ENCODE results near the gene PRUNE2.

The PRUNE2 gene

DNA sequence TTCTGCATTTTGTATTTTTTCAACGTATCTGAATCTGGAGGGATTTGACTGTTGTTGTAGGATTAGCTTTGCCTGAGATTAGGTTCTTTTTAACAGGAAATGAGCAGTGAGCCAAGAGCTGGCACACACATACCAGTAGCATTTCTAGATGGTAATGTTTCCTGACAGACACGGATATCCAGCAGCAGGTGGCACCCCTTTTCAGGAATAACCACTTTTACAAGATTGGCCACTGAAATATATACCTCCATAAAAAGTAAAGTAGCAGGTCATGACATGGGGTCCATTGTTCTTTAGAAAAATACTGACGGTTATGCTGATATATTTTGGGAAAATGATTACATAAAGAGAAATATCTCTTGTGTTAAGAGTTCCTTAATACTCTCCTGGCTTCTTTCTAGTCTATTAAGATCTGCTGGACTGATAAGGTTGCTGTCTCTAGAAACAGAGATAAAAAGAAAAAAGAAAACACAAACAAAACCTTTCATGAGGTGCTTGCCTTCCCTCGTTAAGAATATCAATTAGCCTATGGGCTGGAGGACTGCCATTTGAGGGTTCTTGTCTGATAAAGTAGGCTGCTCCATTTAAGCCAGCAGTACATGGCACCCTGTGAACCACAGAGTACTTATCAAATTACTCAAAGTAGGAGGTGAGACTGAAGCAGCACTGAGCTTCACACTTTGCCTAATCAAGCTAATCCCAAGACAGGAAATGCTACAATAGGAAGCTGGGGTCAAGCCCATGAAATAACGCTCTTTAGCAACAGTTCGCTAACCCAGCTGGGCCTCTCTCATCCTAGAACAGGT lies 243.2 kb downstream of the PRUNE2 start:
- no peak for DNase-seq (ENCODE audit: low read depth in 2 of 2)

DNA sequence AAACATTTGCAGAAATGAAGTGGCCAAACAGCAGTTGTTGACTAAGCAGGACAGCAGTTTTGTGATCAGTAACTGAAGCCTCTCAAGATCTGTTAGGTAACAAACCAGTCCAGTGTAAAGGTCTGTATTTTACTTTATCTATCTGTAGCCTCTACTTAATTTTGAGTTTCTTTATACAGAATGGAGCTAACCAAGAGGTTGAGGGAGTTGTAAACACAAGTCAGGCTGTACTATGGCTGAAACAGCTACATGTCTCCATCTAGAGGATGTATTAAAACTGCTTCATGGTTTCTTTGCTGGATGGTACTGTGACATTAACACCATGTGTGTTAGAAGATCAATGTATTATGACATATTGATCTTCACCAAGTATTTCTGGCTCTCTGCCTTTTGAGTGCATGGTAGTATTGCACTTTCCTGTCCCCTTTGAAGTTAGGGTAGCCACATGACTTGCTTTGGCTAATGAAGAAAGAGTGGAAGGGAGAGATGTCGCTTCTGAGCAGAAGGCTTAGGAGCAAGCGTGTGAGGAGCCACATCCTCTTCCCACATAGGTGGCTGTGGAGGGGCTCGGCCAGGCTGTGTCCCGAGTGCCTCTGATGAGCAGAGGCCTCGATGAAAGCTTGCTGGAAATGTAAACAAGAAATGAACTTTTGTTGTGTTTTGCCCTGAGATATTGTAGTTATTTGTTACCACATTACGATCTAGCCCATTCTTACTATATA lies 247.2 kb downstream of the PRUNE2 start:
- peak; percentile 42 for DNase-seq (ENCODE audit: low read depth in 2 of 2)

DNA sequence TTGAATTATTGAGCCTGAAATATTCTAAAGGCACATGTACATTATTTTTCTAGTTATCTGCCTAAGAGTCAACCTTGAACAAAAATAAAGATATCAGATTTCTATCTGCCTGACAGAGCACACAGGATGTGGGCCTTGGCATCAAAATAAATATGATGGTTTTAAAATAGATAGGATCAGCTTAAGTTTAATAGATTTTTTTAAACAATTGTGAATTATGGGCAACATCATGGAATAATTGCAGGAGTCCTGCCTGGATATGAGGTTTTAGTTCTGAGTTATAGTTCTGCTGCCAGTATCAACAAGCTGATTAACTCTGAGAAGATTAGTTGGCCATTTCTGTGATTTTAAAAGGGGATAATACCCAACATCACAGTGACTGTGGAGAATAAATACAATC lies 248.6 kb downstream of the PRUNE2 start:
- no peak for DNase-seq (ENCODE audit: low read depth in 2 of 2)

DNA sequence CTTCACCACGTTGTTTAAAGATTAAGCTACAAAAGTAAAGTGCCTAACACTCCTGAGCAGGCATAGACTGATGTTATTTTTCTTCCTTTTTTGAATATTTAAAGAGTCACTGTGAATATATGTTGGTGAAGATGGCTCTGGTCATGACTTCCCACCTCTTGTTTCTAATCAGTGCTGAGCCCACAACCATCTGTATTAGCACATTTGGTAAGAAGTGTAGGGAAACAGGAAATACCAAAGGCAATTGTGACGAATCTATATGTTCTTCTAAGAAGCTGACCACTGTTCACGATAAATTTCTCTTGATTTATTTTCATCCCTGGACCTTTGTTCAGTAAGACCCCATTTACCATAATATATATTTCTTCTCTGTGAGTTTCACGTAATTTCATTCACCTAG lies 249.9 kb downstream of the PRUNE2 start:
- DNase-seq (ENCODE audit: low read depth in 2 of 2) = no peak

DNA sequence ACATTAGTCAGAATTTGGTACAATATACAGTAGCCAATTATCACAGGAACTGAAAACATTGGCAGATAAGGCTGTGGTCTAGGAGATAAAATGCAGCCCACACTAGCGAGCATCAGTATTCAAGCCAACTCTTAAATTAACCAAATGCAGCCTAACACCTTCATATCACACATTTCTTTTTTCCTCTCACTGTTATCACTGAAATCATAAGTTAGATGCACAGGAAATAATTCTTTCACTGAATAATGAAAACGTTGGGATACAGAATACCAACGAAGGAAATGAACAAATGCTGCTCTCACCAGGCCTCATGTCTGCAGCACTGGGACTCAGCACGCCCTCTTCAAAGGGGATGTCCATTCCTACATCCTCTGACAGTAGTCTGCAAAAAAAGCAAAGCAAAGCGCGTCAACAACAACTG lies 250.8 kb downstream of the PRUNE2 start:
- DNase-seq (ENCODE audit: low read depth in 2 of 2) = no peak

DNA sequence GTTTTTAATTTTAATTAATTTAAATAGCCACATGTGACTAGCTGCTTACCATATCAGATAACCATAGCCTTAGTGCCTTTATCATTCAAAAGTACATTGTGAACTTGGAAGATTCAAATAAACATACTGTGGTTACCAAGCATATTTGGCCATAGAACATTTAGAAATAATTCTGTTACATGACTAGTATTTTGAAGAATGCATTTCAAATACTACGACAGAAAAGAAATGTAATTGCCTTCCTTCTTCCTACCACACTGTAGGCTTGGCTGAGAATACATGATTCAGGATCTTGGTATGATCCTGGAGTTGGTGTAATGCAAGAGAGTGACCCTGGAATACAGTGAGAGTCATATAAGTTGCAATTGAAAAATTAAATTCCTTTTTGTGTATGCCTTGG lies 251.3 kb downstream of the PRUNE2 start:
- peak; percentile 93 to 94 for DNase-seq (ENCODE audit: low read depth in 2 of 2)

DNA sequence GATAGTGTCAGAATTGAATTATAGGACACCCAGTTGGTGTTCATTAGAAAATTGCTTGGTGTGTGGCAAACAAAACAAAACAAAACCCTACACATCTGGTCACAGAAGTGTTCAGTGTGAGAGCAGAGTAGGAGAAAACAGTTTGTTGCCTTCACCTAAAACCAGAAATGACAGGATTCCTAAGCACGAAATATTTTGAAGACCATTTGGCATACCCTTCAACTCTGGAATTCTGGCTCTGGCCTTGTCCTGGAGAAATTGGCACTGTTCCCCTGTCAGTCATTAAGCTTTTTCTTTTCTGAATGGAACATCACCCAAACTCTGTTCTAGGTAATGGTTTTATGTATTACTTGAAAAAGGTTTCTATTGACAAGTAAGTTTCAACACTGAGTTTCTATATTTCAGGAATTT lies 251.9 kb downstream of the PRUNE2 start:
- no peak for DNase-seq (ENCODE audit: low read depth in 2 of 2)

DNA sequence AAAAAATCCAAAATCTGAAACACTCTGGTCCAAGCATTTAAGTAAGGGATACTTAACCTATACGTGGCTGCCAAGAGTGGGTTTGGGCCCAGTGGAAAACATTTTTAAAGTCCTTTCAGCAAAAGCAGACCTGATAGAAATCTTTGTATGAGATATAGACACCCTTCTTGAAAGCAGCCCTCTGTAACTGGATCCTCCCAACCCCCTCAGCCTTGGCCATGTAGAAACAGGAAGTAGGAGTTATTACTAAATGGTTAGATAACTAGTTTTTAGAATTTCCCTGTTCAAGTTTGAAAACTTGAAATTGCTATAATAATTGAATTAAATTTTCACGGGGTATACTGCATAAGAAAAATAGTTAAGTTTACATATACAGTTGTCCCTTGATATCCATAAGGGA lies 253.0 kb downstream of the PRUNE2 start:
- DNase-seq (ENCODE audit: low read depth in 2 of 2) = no peak

DNA sequence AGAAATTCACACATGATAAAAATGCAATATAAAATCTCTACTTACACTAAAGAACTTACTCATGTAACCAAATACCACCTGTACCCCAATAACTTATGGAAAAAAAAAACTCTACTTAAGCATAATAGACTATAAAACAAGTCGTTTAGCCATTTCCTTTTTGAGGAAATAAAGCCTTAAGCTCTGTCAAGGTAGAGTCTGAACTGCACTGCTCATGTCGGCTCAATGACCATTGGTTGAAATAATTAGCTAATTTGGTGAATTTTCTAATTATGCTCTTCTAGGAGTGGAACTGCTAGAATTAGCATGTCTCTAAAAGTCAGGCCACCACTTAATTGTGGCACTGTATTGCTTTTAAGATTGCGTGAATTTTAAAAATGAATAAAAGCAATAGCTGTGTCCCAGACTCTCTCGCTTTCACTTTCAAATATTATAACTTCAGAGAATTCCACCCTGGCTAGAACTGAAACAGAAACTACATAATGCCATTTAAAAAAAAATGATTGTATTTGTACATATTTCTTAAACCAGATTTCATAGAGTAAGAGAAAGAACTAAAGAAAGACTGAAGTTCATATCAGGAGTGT lies 254.7 kb downstream of the PRUNE2 start:
- DNase-seq (ENCODE audit: low read depth in 2 of 2) = no peak

DNA sequence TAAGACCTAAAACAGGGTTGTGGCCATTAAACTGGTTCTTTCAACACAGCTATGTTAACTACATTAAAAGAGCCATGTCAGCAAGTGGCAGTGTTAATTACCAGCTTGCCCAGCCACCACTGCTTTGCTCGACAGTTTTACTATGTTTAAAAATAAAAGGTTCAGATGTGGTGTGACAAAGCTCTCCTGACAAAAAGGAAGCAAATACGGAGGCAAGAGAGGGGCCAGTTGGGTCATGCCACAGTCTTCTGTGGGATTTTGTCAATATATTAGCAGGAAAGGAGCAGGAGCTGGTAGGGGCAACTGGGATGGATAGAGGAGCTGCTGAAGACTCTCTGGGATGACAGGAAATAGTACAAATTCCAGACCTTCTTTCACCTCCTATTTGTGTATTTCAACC lies 255.2 kb downstream of the PRUNE2 start:
- no peak for DNase-seq (ENCODE audit: low read depth in 2 of 2)

DNA sequence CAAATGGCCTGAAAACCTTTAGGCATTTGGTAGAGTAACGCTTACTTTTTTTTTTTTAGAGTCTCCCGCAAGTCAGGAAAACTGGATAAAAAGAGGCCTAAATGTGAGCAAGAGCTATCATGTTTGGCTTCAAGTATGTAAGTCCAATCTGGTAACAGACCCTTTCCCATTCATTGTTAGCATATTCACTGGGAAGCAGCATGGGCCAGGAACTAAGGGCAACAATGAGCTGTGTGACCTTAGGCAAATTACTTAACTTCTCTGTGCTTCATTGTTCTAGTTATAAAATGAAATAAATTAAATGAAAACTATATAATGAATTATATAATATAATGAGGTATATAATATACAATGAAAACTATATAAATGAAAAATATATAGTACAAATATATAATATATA lies 256.0 kb downstream of the PRUNE2 start:
- no peak for DNase-seq (ENCODE audit: low read depth in 2 of 2)

DNA sequence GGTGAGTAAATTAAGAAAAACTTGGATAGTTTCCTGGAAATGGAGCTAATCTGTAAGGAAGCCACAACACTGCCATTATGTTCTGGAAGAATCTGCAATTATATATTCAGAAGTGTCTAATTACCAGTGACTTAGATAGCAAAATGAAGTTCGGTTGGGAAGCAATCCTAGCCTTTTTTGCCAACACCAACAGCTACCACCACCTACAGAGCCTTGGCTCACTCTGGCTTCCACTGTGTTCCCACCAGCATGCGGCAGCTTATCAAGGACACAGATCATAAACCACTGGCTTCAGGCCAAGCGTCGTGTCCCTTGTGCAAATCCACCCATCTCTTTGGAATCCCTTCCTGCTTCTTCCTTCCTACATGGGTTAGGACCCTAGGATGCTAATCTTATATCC lies 259.7 kb downstream of the PRUNE2 start:
- no peak for DNase-seq (ENCODE audit: low read depth in 2 of 2)

DNA sequence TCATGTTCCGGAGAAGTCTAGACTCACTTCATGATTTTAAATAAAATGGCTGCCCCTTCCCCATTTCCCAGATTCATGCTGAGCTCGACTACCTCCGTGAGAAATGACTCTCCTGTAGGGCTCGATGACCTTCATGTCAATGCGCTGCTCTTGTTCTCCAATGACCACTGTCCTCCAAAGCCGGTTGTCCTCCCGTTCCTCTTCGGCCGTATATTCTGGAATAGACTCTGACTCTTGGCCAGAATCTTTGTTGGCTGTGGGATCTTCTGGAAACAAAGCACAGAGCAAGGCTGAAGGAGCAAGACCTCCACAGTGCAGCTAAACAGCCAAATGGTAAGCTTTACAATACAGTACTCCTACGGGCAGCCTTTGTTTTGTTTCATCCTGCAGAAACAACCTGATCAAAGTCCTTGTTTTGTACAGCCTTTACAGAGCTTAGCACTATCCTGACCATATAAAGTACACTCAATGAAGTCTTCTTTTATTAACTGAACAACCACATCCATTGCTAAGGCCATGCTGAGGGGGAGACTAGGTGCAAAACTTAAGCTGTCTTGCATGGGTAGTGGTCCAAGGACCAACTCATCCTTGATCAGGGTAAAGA lies 261.2 kb downstream of the PRUNE2 start:
- no peak for DNase-seq (ENCODE audit: low read depth in 2 of 2)

DNA sequence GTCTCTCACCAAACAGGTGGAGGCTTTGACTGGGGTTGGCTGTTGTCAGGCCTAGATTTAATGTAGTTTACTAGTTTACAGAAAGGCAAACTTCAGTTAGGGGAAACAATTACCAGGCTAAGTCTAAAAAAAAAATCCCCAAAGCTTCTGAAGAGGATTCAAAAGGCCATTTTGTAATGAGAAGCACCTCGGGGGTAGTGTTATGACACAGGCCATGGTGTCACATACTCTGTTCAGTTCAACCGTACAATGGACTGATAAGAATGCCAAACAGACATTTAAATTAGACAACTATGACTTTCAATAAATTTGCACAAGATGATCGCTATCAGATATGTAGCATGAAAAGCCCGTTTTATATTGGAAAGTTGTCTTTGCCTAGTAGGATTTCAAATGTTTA lies 261.7 kb downstream of the PRUNE2 start:
- no peak for DNase-seq (ENCODE audit: low read depth in 2 of 2)

DNA sequence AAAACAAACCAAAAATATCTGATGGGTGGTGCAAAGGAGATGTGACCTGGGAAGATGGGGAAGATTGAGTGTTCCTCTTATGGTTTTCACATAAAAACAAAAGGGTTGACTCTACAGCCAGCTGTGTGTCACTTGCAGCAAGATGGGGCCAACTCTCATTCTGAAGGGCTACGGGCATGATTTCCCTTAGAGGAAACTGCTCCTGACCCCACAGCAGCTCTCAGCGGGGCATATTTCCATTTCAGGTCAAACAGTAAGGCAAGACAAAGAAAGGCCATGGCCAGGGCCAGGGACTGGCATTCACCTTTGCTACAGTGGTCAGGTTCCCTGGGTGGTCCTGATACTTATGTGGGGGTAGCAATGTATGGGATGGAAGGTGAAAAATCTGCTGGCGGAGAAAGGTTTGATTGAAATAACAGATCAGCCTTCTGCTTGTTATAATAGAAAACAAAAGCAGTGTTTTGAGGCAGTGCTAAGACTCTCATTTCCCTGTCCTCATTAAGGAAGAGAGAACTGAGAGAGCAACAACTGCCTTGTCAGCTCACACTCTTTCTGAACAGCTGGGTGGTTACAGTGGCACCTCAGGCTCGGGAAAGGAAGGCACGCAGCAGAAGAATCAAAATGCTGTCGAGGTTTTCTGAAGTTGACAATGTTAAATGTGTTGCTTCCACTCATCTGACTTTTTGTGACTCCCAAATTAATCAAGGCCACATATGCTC lies 262.4 kb downstream of the PRUNE2 start:
- DNase-seq (ENCODE audit: low read depth in 2 of 2) = no peak

DNA sequence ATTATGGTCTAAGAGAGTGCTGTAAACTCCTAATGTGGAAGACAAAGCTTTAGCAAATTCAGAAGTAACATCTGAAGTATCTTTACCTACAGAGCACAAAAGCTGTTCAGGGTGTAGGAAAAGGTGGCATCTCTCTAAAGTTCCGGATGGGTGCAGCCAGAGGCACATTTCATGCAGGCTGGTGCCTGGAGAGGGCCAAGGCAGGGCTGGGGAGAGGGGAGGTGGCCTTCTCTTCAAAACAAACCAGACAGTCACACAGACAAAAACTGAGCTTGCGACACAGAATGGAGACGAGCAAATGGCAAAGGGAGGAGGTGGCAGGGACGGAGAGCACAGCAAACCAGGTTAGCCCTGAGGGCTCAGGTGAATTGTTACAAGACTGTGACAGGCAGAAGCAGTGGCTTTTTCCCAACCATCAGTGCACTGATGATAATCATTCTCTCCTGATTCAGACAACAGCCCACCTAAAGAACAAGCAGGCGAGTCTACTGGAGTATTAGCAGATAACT lies 263.2 kb downstream of the PRUNE2 start:
- no peak for DNase-seq (ENCODE audit: low read depth in 2 of 2)

DNA sequence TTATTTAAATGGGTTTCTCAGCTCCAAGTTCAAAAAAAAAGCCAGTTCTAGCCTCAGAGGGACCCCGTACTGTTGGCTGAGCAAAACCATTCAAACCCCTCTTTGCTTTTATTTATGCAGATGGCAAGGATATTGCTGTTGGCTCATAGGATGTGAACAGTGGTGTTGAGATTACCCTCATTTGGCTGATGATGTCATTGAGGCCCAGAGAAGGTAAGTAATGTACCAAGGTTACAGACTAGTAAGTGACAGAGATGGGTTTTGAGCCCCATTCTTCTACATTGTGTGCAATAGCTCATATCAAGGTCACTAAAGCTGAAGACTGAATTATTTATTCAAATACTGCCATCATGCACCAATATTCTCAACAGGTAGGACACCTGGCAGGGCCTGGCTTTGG lies 263.8 kb downstream of the PRUNE2 start:
- no peak for DNase-seq (ENCODE audit: low read depth in 2 of 2)

DNA sequence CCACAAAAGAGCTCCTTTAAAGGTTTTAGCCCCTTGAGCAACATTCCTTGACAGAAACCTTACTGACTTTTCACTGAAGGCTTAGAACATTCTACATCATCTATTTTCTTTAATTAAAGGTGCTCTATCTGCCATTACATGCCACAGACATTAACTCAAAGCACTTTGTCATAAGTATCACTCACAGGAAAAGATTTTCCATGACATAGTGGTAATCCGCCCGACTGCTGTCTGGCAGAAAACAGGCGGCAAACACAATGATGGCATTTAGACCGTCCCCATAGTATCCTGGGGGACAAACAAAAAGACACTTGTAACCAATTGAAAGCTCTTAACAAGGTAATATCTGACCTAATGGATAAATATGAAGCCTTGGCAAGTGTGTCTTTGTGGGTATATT lies 267.9 kb downstream of the PRUNE2 start:
- DNase-seq (ENCODE audit: low read depth in 2 of 2) = no peak

DNA sequence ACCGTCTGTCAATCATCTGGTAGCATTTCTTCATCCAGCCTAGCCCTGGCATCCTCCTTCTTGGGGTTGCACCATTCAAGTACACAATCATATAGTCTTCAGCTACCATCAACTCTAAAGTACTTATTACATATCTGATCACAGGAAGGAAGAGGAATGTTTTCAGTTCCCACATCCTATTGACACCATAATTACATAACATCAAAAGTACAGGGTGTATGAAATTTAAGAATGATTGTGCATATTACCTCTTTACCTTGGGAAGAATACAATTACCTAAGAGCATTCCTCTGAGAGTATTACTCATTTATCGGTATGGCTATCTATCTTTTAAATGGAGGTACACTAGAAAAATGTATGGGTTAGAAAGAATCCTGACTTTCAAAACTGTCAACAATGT lies 268.5 kb downstream of the PRUNE2 start:
- DNase-seq (ENCODE audit: low read depth in 2 of 2) = no peak

DNA sequence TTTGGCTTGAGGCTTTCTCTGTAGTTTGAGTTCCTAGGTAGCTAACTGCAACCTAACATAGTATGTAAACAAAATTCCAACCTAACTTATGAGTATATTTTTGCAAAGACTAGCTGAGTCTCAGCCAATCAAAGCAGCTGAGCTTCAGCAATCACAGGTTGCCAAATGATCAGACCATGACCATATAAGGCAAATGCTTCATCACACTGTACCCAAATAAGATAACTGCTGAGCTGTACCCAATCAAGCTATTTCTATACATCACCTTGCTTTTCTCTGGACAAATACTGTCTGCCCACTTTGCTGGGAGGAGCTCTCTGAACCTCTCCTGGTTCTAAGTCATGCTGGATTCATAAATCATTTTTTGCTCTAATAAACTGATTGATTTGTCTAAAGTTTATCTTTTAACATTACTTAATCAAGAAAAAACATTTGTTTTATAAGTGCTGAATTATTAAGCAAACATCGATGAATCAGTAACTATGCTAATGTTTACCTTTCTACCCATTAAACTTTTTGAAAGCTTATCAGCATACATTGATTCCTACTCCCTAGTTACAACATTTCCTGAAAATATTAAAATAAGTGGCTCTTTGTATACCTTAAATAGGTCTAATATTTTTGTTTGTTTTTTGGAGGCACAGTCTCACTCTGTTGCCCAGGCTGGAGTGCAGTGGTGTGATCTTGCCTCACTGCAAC lies 271.4 kb downstream of the PRUNE2 start:
- peak in 1 of 2 experiments; percentile 62 for DNase-seq (ENCODE audit: low read depth in 2 of 2)

DNA sequence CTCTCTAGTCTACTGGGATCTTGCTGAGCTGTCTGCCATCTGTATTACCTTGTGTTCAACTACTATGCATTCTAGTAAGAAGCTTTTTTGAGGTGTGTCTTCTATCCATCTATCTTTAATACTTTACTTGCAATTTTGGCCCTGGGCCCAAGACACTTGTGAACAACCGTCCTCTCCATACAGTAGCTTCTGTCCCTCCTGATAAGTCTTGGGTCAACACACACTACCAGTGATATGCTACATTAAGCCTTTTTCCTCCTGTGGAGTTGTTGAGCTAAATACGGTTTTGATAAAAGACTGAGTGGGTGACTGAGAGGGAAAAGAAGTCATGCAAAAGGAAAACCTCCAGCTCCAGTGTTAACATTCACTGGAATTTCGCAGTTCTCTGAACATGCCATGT lies 275.0 kb downstream of the PRUNE2 start:
- DNase-seq (ENCODE audit: low read depth in 2 of 2) = no peak

All from fibroblast of skin of left quadriceps (primary cell).